A673 (cell line): ENCODE results near the gene IPPK. TPM values are rescaled to one million over a fixed set of nuclear protein-coding genes. Genes with fewer than 3 reads are reported as not detected.

Experiments
- BruUV-seq: library from RNA; stranded (reverse); fragments of 400-500 nt; replicated peaks from 2 replicates; lab custom pipeline; 2021; lab: Mats Ljungman, UMichigan
- CTCF ChIA-PET: fragments of 300-600 bp; sonication (Branson Sonifier 250); formaldehyde crosslinking; loops from one replicate; lab custom pipeline; 2022; ENCODE audit warnings: antibody characterized with exemption; lab: Charles Lee
- POLR2A ChIA-PET: fragments of 300-600 bp; sonication (Branson Sonifier 250); formaldehyde crosslinking; loops from one replicate; lab custom pipeline; 2022; ENCODE audit warnings: antibody characterized with exemption; ENCODE audit not compliant: low non-redundant PET; lab: Charles Lee
- DNase-seq: peaks from one replicate; pipeline ENCODE4 v3.0.0-alpha.2; 2015; ENCODE audit warnings: low spot score
- H3K27ac ChIP-seq: fragments of 200-600 bp; sonication (generic); 2 replicates; pipeline ENCODE4 v1.5.1; 2016; ENCODE audit warnings: mixed run types, low read depth, mild to moderate bottlenecking, mixed read lengths, antibody characterized with exemption, low read length; ENCODE audit not compliant: poor library complexity, severe bottlenecking
- H3K27me3 ChIP-seq: fragments of 200-600 bp; sonication (generic); replicated peaks from 2 replicates; pipeline ENCODE4 v1.6.1; 2017; ENCODE audit warnings: mixed run types, low read depth, mild to moderate bottlenecking, mixed read lengths, antibody characterized with exemption, low read length; ENCODE audit not compliant: insufficient read depth, poor library complexity
- H3K36me3 ChIP-seq: fragments of 200-600 bp; sonication (generic); 2 replicates; pipeline ENCODE4 v1.6.1; 2016; ENCODE audit warnings: mixed run types, mild to moderate bottlenecking, mixed read lengths, antibody characterized with exemption, low read length; ENCODE audit not compliant: insufficient read depth, poor library complexity, severe bottlenecking
- H3K4me1 ChIP-seq: fragments of 200-600 bp; sonication (generic); 2 replicates; pipeline ENCODE4 v1.6.1; 2017; ENCODE audit warnings: mixed run types, mild to moderate bottlenecking, mixed read lengths, antibody characterized with exemption, low read length; ENCODE audit not compliant: insufficient read depth, poor library complexity, severe bottlenecking
- H3K4me3 ChIP-seq: fragments of 200-600 bp; sonication (generic); 2 replicates; pipeline ENCODE4 v1.5.1; 2016; ENCODE audit warnings: low read depth, mixed run types, mild to moderate bottlenecking, mixed read lengths, low read length; ENCODE audit not compliant: poor library complexity, severe bottlenecking
- H3K9me3 ChIP-seq: fragments of 200-600 bp; sonication (generic); 2 replicates; pipeline ENCODE4 v1.6.1; 2016; ENCODE audit warnings: mixed run types, low read depth, mild to moderate bottlenecking, mixed read lengths, antibody characterized with exemption, low read length; ENCODE audit not compliant: poor library complexity, severe bottlenecking
- CTCF ChIP-seq: fragments of 300-800, 200-600 bp; sonication (generic); conservative IDR thresholded peaks from 2 replicates; pipeline ENCODE4 v1.5.1; 2017; ENCODE audit warnings: low read depth, mild to moderate bottlenecking, antibody characterized with exemption, low read length, moderate library complexity, mixed read lengths
- EZH2 ChIP-seq: fragments of 200-600 bp; sonication (generic); IDR thresholded peaks from 2 replicates; pipeline ENCODE4 v1.6.1; 2017; ENCODE audit warnings: borderline replicate concordance, low read depth, mild to moderate bottlenecking, mixed read lengths, antibody characterized with exemption, low read length; ENCODE audit not compliant: poor library complexity, severe bottlenecking
- intact Hi-C: fragments of 100-400 bp; cut with micrococcal nuclease; formaldehyde crosslinking; loops from one replicate; pipeline ENCODE4 v1.10.0; 2022; ENCODE audit not compliant: unreplicated experiment
- total RNA-seq: library from RNA; stranded (reverse); gene quantifications from 2 replicates; pipeline ENCODE4 v1.2.3, GENCODE V29; 2021

IPPK gene
- total RNA-seq, 1 experiment from 2014 or later, result 14.0 TPM

GRCh38 chr9:92614763-92615461 is 55.0 kb downstream of the IPPK start:
- no peaks in the 10 kb centered on the region for H3K4me1 ChIP-seq
- POLR2A ChIA-PET, result no interaction called here
- no peaks in the 10 kb centered on the region for H3K27me3 ChIP-seq
- intact Hi-C loops, result no loop called here
- H3K4me3 ChIP-seq, result no peak overlapping the region
- BruUV-seq, result no TSS peak
- DNase-seq, result no peak
- H3K36me3 ChIP-seq, result peaks cover 24% of the 10 kb centered on the region
- H3K9me3 ChIP-seq, result no peaks in the 10 kb centered on the region
- H3K27ac ChIP-seq, result no peak overlapping the region
- TF ChIP-seq EZH2, result no peak
- no peak for TF ChIP-seq CTCF
- CTCF ChIA-PET, result no interaction called here

GRCh38 chr9:92614123-92614510 is 55.8 kb downstream of the IPPK start:
- TF ChIP-seq CTCF (no peak), EZH2 (no peak)
- H3K9me3 ChIP-seq, result no peaks in the 10 kb centered on the region
- DNase-seq, result no peak
- H3K27ac ChIP-seq, result no peak overlapping the region
- ChIA-PET CTCF (no interaction called here), POLR2A (no interaction called here)
- no peaks in the 10 kb centered on the region for H3K27me3 ChIP-seq
- BruUV-seq, result no TSS peak
- peaks cover 24% of the 10 kb centered on the region for H3K36me3 ChIP-seq
- no peaks in the 10 kb centered on the region for H3K4me1 ChIP-seq
- H3K4me3 ChIP-seq, result no peak overlapping the region
- intact Hi-C loops, result no loop called here

DNA sequence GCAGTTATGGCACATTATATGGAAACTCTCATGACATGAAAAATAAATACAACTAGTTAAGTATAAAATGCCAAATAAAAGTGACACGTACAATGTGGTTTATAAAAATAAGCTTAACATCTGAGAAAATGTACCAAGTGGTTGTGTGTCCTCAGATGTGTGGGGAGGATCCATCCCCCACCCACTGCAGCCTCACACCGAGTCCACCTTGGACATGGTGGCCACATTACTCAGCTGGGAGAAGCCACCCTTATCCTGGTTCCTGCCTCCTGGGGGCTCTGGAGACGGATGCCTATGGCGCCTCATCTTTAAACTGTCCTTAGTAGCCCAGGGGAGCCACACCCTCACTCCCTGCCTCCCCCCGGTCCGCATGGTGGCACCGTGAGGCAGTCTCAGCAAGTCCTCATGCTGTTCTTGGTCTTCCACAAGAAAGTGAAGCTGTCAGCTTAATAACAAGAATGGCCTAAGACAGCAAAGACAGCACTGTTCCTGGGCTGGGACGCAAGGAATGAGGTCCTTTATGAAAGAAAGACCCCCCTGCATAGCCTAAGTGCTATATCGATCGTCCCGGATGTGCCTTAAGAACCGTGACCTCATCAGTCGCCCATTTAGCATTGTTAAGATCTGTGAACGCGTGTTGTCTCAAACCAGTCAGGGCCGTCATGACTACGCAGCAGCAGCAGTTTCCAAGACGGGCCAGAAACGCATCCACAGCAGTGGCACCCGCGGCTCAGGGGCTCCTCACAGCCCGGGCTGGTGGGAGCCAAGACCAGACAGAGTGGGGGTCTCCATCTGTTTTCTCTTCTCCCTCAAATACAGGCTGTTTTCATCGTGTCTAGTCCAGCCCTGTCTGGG is 56.4 kb downstream of the IPPK start:
- intact Hi-C loops, result no loop called here
- Histone ChIP-seq H3K4me1 (no peaks in the 10 kb centered on the region), H3K27me3 (no peaks in the 10 kb centered on the region), H3K4me3 (no peak overlapping the region), H3K36me3 (peaks cover 23% of the 10 kb centered on the region), H3K27ac (no peak overlapping the region), H3K9me3 (no peaks in the 10 kb centered on the region)
- POLR2A ChIA-PET, result interaction anchor here (0.6 kb wide), 1 partner anchor 305 kb away, joined by 3 read pairs; no protein-coding TSS in a partner anchor
- BruUV-seq, result no TSS peak
- CTCF ChIA-PET, result no interaction called here
- no peak for DNase-seq
- TF ChIP-seq EZH2 (no peak), CTCF (no peak)
